Cardiac fibroblast (primary cell): Measurements from ENCODE around the gene SLC17A2.
A peak's percentile ranks its signal among the peaks of the same experiment; 100 is the strongest.

Source experiments
- DNase-seq, 2 donors: peaks; one replicate each; pipeline versions ENCODE4 v3.0.0 to v3.0.0-alpha.2; 2010; ENCODE audit warnings: low read depth in 2 of 2
- H3K4me3 ChIP-seq, 2 donors: replicated peaks in 1 of 2; 1 replicate in 1 of 2; 2 replicates in 1 of 2; pipeline ENCODE4 v1.5.1; 2011; ENCODE audit warnings: low read depth in 2 of 2, low read length in 2 of 2, mild to moderate bottlenecking in 2 of 2, moderate library complexity in 1 of 2
- TF ChIP-seq, protein P1 (sequence below): IDR thresholded peaks from one replicate; pipeline ENCODE4 v1.5.1; 2011; ENCODE audit warnings: low read depth, mild to moderate bottlenecking, low read length, inconsistent platforms

The SLC17A2 gene

DNA sequence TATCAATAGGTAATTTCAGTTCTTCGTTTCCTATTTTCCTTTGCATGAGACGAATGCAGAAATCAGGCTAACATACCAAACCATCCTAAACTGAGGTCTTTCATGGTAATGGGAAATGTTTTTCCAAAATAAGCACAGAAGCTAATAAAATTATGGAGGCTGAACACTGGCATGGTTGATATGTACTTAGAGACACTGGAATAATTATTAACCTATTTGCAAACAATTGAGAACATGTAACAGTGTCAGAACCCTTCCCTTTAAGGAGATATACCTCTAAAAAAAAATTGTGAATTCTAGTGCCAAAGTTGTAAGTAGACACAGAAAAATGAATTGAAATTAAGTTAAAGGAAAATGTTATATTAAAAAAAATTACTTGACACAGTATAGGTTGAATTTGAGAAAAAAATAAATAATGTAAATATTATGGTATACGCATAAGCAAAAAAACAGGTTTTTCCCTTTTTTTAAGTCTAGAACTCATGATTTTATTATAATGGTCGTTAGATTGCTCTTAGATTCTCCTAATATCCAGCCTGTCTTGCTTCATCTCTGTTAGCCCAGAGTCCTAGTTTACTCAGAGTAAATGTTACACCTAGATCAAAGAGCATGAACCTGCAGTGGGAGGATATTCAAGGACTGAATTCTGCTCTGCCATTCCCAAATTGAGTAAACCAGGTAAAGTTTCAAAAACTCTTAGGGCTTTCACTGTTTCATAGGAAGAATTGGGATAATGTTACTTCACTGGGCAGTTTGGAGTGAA, 1.7 kb downstream of the SLC17A2 start:
- TF ChIP-seq, protein P1, sequence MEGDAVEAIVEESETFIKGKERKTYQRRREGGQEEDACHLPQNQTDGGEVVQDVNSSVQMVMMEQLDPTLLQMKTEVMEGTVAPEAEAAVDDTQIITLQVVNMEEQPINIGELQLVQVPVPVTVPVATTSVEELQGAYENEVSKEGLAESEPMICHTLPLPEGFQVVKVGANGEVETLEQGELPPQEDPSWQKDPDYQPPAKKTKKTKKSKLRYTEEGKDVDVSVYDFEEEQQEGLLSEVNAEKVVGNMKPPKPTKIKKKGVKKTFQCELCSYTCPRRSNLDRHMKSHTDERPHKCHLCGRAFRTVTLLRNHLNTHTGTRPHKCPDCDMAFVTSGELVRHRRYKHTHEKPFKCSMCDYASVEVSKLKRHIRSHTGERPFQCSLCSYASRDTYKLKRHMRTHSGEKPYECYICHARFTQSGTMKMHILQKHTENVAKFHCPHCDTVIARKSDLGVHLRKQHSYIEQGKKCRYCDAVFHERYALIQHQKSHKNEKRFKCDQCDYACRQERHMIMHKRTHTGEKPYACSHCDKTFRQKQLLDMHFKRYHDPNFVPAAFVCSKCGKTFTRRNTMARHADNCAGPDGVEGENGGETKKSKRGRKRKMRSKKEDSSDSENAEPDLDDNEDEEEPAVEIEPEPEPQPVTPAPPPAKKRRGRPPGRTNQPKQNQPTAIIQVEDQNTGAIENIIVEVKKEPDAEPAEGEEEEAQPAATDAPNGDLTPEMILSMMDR, result no peak
- no peak overlapping the region for H3K4me3 ChIP-seq
- DNase-seq, result no peak

DNA sequence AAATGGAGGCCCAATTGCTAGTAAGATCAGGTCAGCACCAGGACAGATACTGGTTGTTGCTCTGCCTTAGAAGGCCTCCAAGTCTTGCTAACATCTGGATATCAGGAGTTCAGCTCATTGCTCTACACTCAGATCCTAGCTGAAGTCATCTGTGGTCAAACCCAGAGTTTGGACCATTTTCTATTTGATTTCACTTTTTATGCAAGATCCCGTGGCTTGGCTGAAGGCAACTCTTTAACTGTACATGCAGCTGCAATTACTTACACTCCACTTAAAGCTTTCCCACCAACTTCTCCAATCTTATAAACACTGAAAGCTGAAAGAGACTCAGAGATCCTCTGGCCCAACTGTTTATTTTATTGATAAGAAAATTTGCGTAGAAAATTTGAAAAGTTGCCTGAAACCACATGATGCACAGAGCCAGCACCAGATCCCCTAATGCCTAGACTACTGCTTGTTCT, 2.7 kb downstream of the SLC17A2 start:
- peak in 1 of 2 donors; percentile 42 for DNase-seq
- TF ChIP-seq, protein P1, result no peak
- H3K4me3 ChIP-seq, result no peak overlapping the region

DNA sequence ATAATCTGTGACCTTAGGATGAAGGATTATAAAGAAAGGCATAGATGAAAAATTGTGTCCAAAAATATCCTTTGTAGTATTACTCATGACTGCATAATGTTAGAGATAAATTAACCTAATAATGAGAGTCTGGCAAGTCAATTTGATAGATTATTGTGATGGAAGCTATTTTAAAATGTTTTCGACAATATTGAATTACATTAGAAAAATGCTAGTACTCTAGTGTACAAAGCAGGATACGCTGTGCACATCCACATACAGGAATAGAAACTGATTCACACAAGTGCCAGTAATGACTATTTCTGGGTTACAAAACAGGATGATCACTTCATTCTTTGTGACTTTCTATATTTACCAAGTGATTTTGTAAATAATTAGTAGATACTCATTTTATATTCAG, 3.3 kb downstream of the SLC17A2 start:
- TF ChIP-seq, protein P1, result no peak
- DNase-seq, result no peak
- H3K4me3 ChIP-seq, result no peak overlapping the region

DNA sequence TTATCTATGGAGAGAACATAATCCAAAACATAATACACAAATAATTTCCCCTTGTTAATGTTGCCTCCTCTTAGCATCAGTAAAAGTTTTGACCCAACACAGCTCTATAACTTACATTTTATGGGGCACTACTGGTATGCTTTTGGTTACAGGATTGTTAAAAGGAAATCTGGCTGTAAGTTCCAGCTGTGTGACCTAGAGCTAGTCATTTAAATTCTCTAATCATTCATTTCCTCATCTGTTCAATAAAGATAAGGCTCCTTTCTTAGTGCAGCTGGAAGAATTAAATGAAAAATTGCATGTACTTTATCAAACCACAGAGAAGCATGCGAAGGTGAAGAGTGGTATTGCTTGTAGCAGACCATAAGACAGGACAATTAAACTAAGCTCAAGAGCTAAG, 4.6 kb downstream of the SLC17A2 start:
- DNase-seq, result no peak
- TF ChIP-seq, protein P1, result no peak
- no peak overlapping the region for H3K4me3 ChIP-seq

DNA sequence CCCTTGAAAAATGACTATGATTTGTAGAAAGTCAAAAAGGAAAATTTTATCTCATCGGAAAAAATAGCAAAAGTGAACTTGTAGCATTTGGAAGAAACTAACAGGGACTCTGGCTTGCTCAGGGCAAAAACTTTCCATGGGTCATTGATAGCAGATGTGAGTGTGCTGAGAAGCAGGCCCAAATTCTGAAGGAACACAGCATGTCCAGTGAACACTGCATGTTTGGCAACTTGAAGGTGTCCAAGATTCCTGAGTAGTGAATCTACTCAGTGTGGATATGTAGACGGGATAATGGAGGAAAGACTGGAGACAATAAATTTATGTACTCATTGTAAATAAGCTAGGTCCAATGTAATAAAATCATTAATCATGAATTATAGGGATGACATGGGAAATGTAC, 8.2 kb downstream of the SLC17A2 start:
- H3K4me3 ChIP-seq, result no peak overlapping the region
- peak; percentile 38 to 47 for DNase-seq
- TF ChIP-seq, protein P1, result no peak

DNA sequence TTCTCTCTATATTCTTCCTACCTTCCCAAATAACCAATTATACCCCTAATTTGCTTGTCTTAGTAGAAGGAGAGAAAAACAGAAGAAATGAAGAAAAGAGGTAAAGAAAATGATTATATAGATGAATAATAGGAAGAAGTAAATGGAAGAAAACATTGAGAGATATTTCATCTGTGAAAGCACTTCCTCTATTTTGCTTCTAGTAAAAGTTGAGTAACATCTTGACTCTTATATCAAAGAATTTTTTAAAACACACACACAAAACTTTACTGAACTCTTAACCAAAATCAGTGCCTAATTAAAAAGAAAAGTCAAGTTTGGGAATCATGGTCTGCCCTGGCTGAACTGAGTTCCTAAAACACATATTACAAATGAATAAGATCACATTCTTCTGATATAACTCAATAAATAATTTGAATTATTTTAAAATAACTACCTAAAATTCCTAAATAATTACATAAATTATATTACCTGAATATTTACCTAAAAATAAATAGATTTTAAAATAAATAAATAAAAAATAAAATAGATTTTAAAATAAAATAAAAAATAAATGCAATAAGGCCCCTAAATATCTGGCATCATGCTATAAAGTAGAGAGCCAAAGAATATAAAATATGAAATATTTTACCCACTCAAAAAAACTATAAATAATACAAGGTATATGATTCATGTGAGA, 8.8 kb downstream of the SLC17A2 start:
- H3K4me3 ChIP-seq, result no peak overlapping the region
- TF ChIP-seq, protein P1, result no peak
- DNase-seq, result no peak
